ENCODE data around the gene ATG14. TPM values are rescaled to one million over a fixed set of nuclear protein-coding genes. Genes with fewer than 3 reads are reported as not detected.

Gene ATG14
- total and polyA plus RNA-seq, 7 donors: 4.3 to 15.1 (median 7.9) TPM

GRCh38 chr14:55381561-55381960 is 30.1 kb downstream of the ATG14 start:
- Histone ChIP-seq H3K27ac (peak overlapping the region; percentile 11), H3K4me1 (peaks cover 37% of the 10 kb centered on the region), H3K36me3 (ENCODE audit: insufficient read depth in 1 of 2, low read depth in 1 of 2) (peaks cover 6 to 71% of the 10 kb centered on the region in 2 donors), H3K9me3 (no peaks in the 10 kb centered on the region), H3K4me3 (no peak overlapping the region), H3K27me3 (ENCODE audit: insufficient read depth in 3 of 3, low read length in 2 of 3) (no peaks in the 10 kb centered on the region)
- WGBS, 3 donors: 94 to 96% (median 94%) methylated on average over 2 of the region's 2 CpGs
- intact Hi-C loops (cut with DNase I): no loop called here
- TF ChIP-seq CTCF (IDR thresholded peaks at IDR 0.05): no peak
- ATAC-seq: no peak
- DNase-seq: no peak

- Histone ChIP-seq H3K4me1 (peaks cover 36% of the 10 kb centered on the region), H3K36me3 (ENCODE audit: insufficient read depth in 1 of 2, low read depth in 1 of 2) (peaks cover 9 to 73% of the 10 kb centered on the region in 2 donors), H3K4me3 (no peak overlapping the region), H3K27ac (no peak overlapping the region), H3K27me3 (ENCODE audit: insufficient read depth in 3 of 3, low read length in 2 of 3) (no peaks in the 10 kb centered on the region), H3K9me3 (no peaks in the 10 kb centered on the region)
- intact Hi-C loops (cut with DNase I): no loop called here
- ATAC-seq (no peak), DNase-seq (no peak)
- TF ChIP-seq CTCF (IDR thresholded peaks at IDR 0.05): no peak
- WGBS, 3 donors: 85 to 90% (median 85%) methylated on average over 5 of the region's 5 CpGs
Observed at GRCh38 chr14:55381040-55381439, 30.6 kb downstream of the ATG14 start.

GRCh38 chr14:55377236-55377635 is 34.4 kb downstream of the ATG14 start:
- TF ChIP-seq CTCF (IDR thresholded peaks at IDR 0.05): no peak
- no peaks in the 10 kb centered on the region for H3K9me3 ChIP-seq
- no peaks in the 10 kb centered on the region for H3K27me3 ChIP-seq (ENCODE audit: insufficient read depth in 3 of 3, low read length in 2 of 3)
- DNase-seq (no peak), ATAC-seq (no peak)
- H3K4me1 ChIP-seq: peaks cover 2% of the 10 kb centered on the region
- 83 to 94% (median 93%) methylated on average over 5 of the region's 5 CpGs for WGBS, 3 donors
- peaks cover 10 to 85% of the 10 kb centered on the region in 2 donors for H3K36me3 ChIP-seq (ENCODE audit: insufficient read depth in 1 of 2, low read depth in 1 of 2)
- H3K4me3 ChIP-seq: no peak overlapping the region
- intact Hi-C loops (cut with DNase I): no loop called here
- H3K27ac ChIP-seq: no peak overlapping the region

- Histone ChIP-seq H3K27me3 (ENCODE audit: insufficient read depth in 3 of 3, low read length in 2 of 3) (no peaks in the 10 kb centered on the region), H3K9me3 (no peaks in the 10 kb centered on the region), H3K4me3 (no peak overlapping the region), H3K36me3 (ENCODE audit: insufficient read depth in 1 of 2, low read depth in 1 of 2) (peaks cover 8 to 71% of the 10 kb centered on the region in 2 donors), H3K27ac (peak overlapping the region; percentile 55), H3K4me1 (no peaks in the 10 kb centered on the region)
- WGBS, 3 donors: 82 to 96% (median 91%) methylated on average over 4 of the region's 4 CpGs
- intact Hi-C loops (cut with DNase I): no loop called here
- TF ChIP-seq CTCF (IDR thresholded peaks at IDR 0.05): no peak
- ATAC-seq (no peak), DNase-seq (no peak)
Observed at GRCh38 chr14:55374771-55375170, 36.9 kb downstream of the ATG14 start.

Measured in psoas muscle (tissue), 8 donors.